CD4-positive, alpha-beta memory T cell (primary cell): ENCODE data around the gene IGIP. TPM values are rescaled to one million over a fixed set of nuclear protein-coding genes. Genes with fewer than 3 reads are reported as not detected.

ENCODE experiments used
- CTCF ChIA-PET: fragments of 350-600 bp; sonication (Branson Sonifier 250); formaldehyde crosslinking; loops from one replicate; lab custom pipeline; 2021; ENCODE audit warnings: inconsistent platforms; ENCODE audit not compliant: partially characterized antibody; lab: Charles Lee
- POLR2A ChIA-PET: fragments of 350-600 bp; sonication (Branson Sonifier 250); formaldehyde crosslinking; loops from one replicate; lab custom pipeline; 2021; ENCODE audit not compliant: partially characterized antibody; lab: Charles Lee
- DNase-seq, 5 donors: peaks; one replicate each; pipeline versions ENCODE4 v3.0.0 to v3.0.0-alpha.2; 2020 to 2022; ENCODE audit warnings: mixed read lengths in 1 of 5
- H3K27ac ChIP-seq: one replicate; pipeline ENCODE4 v1.7.0; 2013; ENCODE audit warnings: low read depth, low read length
- H3K27me3 ChIP-seq: 2 replicates; pipeline ENCODE4 v1.7.0; 2013; ENCODE audit warnings: mild to moderate bottlenecking, low read length, moderate library complexity; ENCODE audit not compliant: insufficient read depth
- H3K36me3 ChIP-seq: 2 replicates; pipeline ENCODE4 v1.7.0; 2013; ENCODE audit warnings: mild to moderate bottlenecking, low read length, moderate library complexity; ENCODE audit not compliant: insufficient read depth
- H3K4me1 ChIP-seq: 2 replicates; pipeline ENCODE4 v1.7.0; 2013; ENCODE audit warnings: mild to moderate bottlenecking, low read length, moderate library complexity; ENCODE audit not compliant: insufficient read depth
- H3K4me3 ChIP-seq, 2 donors: one replicate each; pipeline ENCODE4 v1.7.0; 2013; ENCODE audit warnings: low read length in 2 of 2, mild to moderate bottlenecking in 1 of 2
- H3K9me3 ChIP-seq, 2 donors: one replicate each; pipeline ENCODE4 v1.7.0; 2013; ENCODE audit warnings: low read length in 2 of 2, control low read depth in 1 of 2; ENCODE audit not compliant: control insufficient read depth in 1 of 2
- H3K27ac Mint-ChIP-seq, 7 donors: one replicate each; pipeline ENCODE4 v1.8.0; 2020 to 2021; ENCODE audit warnings: mixed read lengths in 7 of 7, mild to moderate bottlenecking in 6 of 7, inconsistent platforms in 3 of 7, moderate library complexity in 3 of 7
- H3K27me3 Mint-ChIP-seq, 2 donors: one replicate each; pipeline ENCODE4 v1.8.0; 2020 to 2021; ENCODE audit warnings: mixed read lengths in 2 of 2
- H3K36me3 Mint-ChIP-seq, 2 donors: one replicate each; pipeline ENCODE4 v1.8.0; 2020 to 2021; ENCODE audit warnings: mixed read lengths in 2 of 2, inconsistent platforms in 1 of 2, mild to moderate bottlenecking in 1 of 2
- H3K4me1 Mint-ChIP-seq, 4 donors: one replicate each; pipeline ENCODE4 v1.8.0; 2020 to 2021; ENCODE audit warnings: mixed read lengths in 4 of 4, mild to moderate bottlenecking in 1 of 4
- H3K4me3 Mint-ChIP-seq, 8 donors: one replicate each; pipeline ENCODE4 v1.8.0; 2020 to 2021; ENCODE audit warnings: mixed read lengths in 8 of 8, mild to moderate bottlenecking in 7 of 8, moderate library complexity in 6 of 8, inconsistent platforms in 3 of 8
- H3K9me3 Mint-ChIP-seq, 8 donors: one replicate each; pipeline ENCODE4 v1.8.0; 2020 to 2021; ENCODE audit warnings: mixed read lengths in 8 of 8, mild to moderate bottlenecking in 5 of 8, inconsistent platforms in 3 of 8, moderate library complexity in 1 of 8
- intact Hi-C: fragments of 100-400 bp; cut with micrococcal nuclease; formaldehyde crosslinking; loops from one replicate; pipeline ENCODE4 v1.15.1; 2023
- polyA plus RNA-seq, 2 donors: library from polyadenylated mRNA; unstranded; fragments of 300-500 nt; fragmentation: Illumina TruSeq; gene quantifications; one replicate each; pipeline ENCODE4 v1.2.3, GENCODE V29; 2021
- total RNA-seq, 2 experiments: library from RNA; stranded (reverse); gene quantifications; one replicate each; pipeline ENCODE4 v1.2.3, GENCODE V29; 2021

Gene IGIP
- total and polyA plus RNA-seq, 4 experiments from 2014 or later = 0.27 to 14.9 (median 7.2) TPM

GRCh38 chr5:140113699-140114263, 12.0 kb upstream of the IGIP start, which contains the start of gene PURA:
TSS of gene PURA (plus strand) at chr5:140114109. CDS start at chr5:140114182, 73 bp downstream.
- peak within 1 kb of the TSS; percentile 76 to 88 for H3K4me3 ChIP-seq
- no peaks in the 10 kb centered on the region for H3K27me3 Mint-ChIP-seq
- POLR2A ChIA-PET = interaction anchor here (0.6 to 4.0 kb wide), 11 partner anchors 7 to 1570 kb away, joined by 3 to 33 read pairs (median 4); partner anchors contain the start of genes ANKHD1, IK and NDUFA2
- intact Hi-C loops = loop anchor here (1.0 to 10.0 kb wide), 7 partner anchors 31 to 1779 kb away; partner anchors contain the start of genes ANKHD1, APBB3, CDC25C and CYSTM1
- CTCF ChIA-PET = interaction anchor here (1.7 to 12.7 kb wide), 3 partner anchors 8 to 30 kb away, joined by 6 to 148 read pairs (median 8); no protein-coding TSS in a partner anchor
- no peaks in the 10 kb centered on the region for H3K27me3 ChIP-seq
- H3K4me1 Mint-ChIP-seq = peaks cover 43 to 81% (median 67%) of the 10 kb centered on the region in 4 donors
- H3K4me3 Mint-ChIP-seq = peak within 1 kb of the TSS; percentile 94 to 100 (median 96)
- H3K27ac Mint-ChIP-seq = peak within 1 kb of the TSS; percentile 93 to 98 (median 97)
- peak; percentile 97 to 98 (median 98) for DNase-seq
- peaks cover 0 to 6% of the 10 kb centered on the region in 2 donors for H3K36me3 Mint-ChIP-seq
- H3K36me3 ChIP-seq = no peaks in the 10 kb centered on the region
- H3K9me3 ChIP-seq = no peaks in the 10 kb centered on the region
- H3K9me3 Mint-ChIP-seq = no peaks in the 10 kb centered on the region
- H3K27ac ChIP-seq = peak within 1 kb of the TSS; percentile 80
- peaks cover 79% of the 10 kb centered on the region for H3K4me1 ChIP-seq

GRCh38 chr5:140114341-140115185, 11.2 kb upstream of the IGIP start:
- no peaks in the 10 kb centered on the region for H3K27me3 ChIP-seq
- ChIA-PET POLR2A (interaction anchor here (0.5 to 4.0 kb wide), 13 partner anchors 8 to 1571 kb away, joined by 3 to 33 read pairs (median 4); partner anchors contain the start of genes IK, MATR3, NDUFA2 and PFDN1), CTCF (interaction anchor here (1.1 to 12.7 kb wide), 7 partner anchors 9 to 41 kb away, joined by 4 to 148 read pairs (median 6); no protein-coding TSS in a partner anchor)
- Mint-ChIP-seq H3K4me1 (peaks cover 40 to 73% (median 61%) of the 10 kb centered on the region in 4 donors), H3K4me3 (peak overlapping the region; percentile 94 to 100 (median 96)), H3K9me3 (no peaks in the 10 kb centered on the region), H3K36me3 (peaks cover 0 to 6% of the 10 kb centered on the region in 2 donors), H3K27ac (peak overlapping the region; percentile 85 to 98 (median 94)), H3K27me3 (no peaks in the 10 kb centered on the region)
- H3K36me3 ChIP-seq = no peaks in the 10 kb centered on the region
- intact Hi-C loops = loop anchor here (1.0 to 10.0 kb wide), 8 partner anchors 7 to 1780 kb away; partner anchors contain the start of genes ANKHD1, APBB3, CDC25C and CYSTM1
- H3K9me3 ChIP-seq = no peaks in the 10 kb centered on the region
- DNase-seq = peak; percentile 39 to 56 (median 44)
- peak overlapping the region; percentile 70 for H3K27ac ChIP-seq
- H3K4me1 ChIP-seq = peaks cover 71% of the 10 kb centered on the region
- H3K4me3 ChIP-seq = peak overlapping the region; percentile 76 to 88

DNA sequence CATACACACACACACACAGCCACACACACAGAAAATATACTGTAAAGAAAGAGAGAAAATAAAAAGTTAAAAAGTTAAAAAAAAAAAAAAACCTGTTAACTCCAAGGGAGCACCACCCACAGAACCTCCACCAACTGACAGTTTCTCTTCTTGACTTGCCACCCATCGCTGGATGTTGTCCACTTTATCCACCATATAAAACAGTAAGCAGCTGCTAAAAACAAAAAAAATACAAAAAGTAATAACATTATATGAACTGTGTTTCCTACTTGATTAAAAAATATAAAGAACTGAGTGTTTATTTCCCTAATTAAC, 10.6 kb upstream of the IGIP start:
- Mint-ChIP-seq H3K27ac (peak overlapping the region; percentile 85 to 98 (median 94)), H3K9me3 (no peaks in the 10 kb centered on the region), H3K4me1 (peaks cover 38 to 72% (median 62%) of the 10 kb centered on the region in 4 donors), H3K27me3 (no peaks in the 10 kb centered on the region), H3K4me3 (peak overlapping the region; percentile 94 to 100 (median 96)), H3K36me3 (peaks cover 0 to 6% of the 10 kb centered on the region in 2 donors)
- H3K27ac ChIP-seq = peak overlapping the region; percentile 70
- no peaks in the 10 kb centered on the region for H3K27me3 ChIP-seq
- POLR2A ChIA-PET = interaction anchor here (0.6 to 4.0 kb wide), 10 partner anchors 8 to 1325 kb away, joined by 3 to 33 read pairs (median 6); partner anchors contain the start of genes MATR3 and PFDN1
- H3K36me3 ChIP-seq = no peaks in the 10 kb centered on the region
- H3K4me1 ChIP-seq = peaks cover 65% of the 10 kb centered on the region
- CTCF ChIA-PET = interaction anchor here (0.6 to 12.7 kb wide), 8 partner anchors 10 to 797 kb away, joined by 3 to 148 read pairs (median 4); no protein-coding TSS in a partner anchor
- no peaks in the 10 kb centered on the region for H3K9me3 ChIP-seq
- H3K4me3 ChIP-seq = peak overlapping the region in 1 of 2 donors; percentile 76
- intact Hi-C loops = loop anchor here (1.0 to 10.0 kb wide), 4 partner anchors 8 to 1780 kb away; partner anchors contain the start of genes CDC25C, FAM53C, PAIP2 and SIL1
- no peak for DNase-seq

DNA sequence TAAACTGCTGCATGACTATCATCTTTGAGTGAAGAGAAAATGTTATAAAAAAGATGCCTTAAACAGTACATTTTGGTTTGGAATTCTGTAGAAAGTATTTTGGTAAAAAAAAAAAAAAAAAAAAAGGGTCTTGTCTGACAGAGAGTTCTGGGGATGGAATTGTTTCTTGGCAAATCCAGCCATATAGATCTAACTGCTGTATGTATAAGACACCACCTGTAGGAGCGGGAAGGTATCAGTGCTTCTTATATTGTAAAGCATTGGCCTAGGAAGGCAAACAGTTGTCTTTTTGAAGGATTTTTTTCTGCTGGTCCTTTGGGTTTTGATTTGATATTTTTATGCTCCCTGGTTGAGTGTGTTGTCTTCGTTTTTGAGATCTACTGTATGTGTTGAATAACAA, 9.0 kb upstream of the IGIP start:
- Mint-ChIP-seq H3K4me1 (peaks cover 41 to 71% (median 63%) of the 10 kb centered on the region in 4 donors), H3K4me3 (peak overlapping the region in 6 of 8 donors; percentile 2 to 48 (median 24)), H3K27ac (peak overlapping the region in 3 of 7 donors; percentile 12 to 97 (median 49)), H3K36me3 (peaks cover 0 to 6% of the 10 kb centered on the region in 2 donors), H3K9me3 (no peaks in the 10 kb centered on the region), H3K27me3 (no peaks in the 10 kb centered on the region)
- ChIA-PET POLR2A (interaction anchor here (0.5 to 4.0 kb wide), 2 partner anchors 10 to 807 kb away, joined by 3 to 33 read pairs; no protein-coding TSS in a partner anchor), CTCF (interaction anchor here (1.3 to 12.7 kb wide), 4 partner anchors 8 to 43 kb away, joined by 3 to 148 read pairs (median 6); no protein-coding TSS in a partner anchor)
- H3K9me3 ChIP-seq = no peaks in the 10 kb centered on the region
- H3K4me1 ChIP-seq = peaks cover 55% of the 10 kb centered on the region
- no peak overlapping the region for H3K27ac ChIP-seq
- intact Hi-C loops = loop anchor here (2.0 to 10.0 kb wide), 3 partner anchors 44 to 1782 kb away; partner anchors contain the start of genes CDC25C, FAM53C and SIL1
- no peak overlapping the region for H3K4me3 ChIP-seq
- H3K27me3 ChIP-seq = no peaks in the 10 kb centered on the region
- H3K36me3 ChIP-seq = no peaks in the 10 kb centered on the region
- no peak for DNase-seq

GRCh38 chr5:140117523-140117922, 8.2 kb upstream of the IGIP start:
- H3K9me3 Mint-ChIP-seq = no peaks in the 10 kb centered on the region
- H3K4me1 ChIP-seq = peaks cover 51% of the 10 kb centered on the region
- peak overlapping the region in 2 of 7 donors; percentile 24 for H3K27ac Mint-ChIP-seq
- no peaks in the 10 kb centered on the region for H3K9me3 ChIP-seq
- no peaks in the 10 kb centered on the region for H3K27me3 Mint-ChIP-seq
- intact Hi-C loops = loop anchor here (2.0 to 10.0 kb wide), 3 partner anchors 45 to 1783 kb away; partner anchors contain the start of genes CDC25C, FAM53C and SIL1
- CTCF ChIA-PET = interaction anchor here (1.3 to 12.7 kb wide), 4 partner anchors 9 to 45 kb away, joined by 3 to 148 read pairs (median 4); no protein-coding TSS in a partner anchor
- peaks cover 42 to 71% (median 62%) of the 10 kb centered on the region in 4 donors for H3K4me1 Mint-ChIP-seq
- peaks cover 0 to 6% of the 10 kb centered on the region in 2 donors for H3K36me3 Mint-ChIP-seq
- peak overlapping the region in 4 of 8 donors; percentile 3 to 27 (median 22) for H3K4me3 Mint-ChIP-seq
- no peaks in the 10 kb centered on the region for H3K27me3 ChIP-seq
- POLR2A ChIA-PET = interaction anchor here (4.0 kb wide), 1 partner anchor 11 kb away, joined by 33 read pairs; no protein-coding TSS in a partner anchor
- H3K4me3 ChIP-seq = no peak overlapping the region
- no peaks in the 10 kb centered on the region for H3K36me3 ChIP-seq
- H3K27ac ChIP-seq = no peak overlapping the region
- DNase-seq = no peak

DNA sequence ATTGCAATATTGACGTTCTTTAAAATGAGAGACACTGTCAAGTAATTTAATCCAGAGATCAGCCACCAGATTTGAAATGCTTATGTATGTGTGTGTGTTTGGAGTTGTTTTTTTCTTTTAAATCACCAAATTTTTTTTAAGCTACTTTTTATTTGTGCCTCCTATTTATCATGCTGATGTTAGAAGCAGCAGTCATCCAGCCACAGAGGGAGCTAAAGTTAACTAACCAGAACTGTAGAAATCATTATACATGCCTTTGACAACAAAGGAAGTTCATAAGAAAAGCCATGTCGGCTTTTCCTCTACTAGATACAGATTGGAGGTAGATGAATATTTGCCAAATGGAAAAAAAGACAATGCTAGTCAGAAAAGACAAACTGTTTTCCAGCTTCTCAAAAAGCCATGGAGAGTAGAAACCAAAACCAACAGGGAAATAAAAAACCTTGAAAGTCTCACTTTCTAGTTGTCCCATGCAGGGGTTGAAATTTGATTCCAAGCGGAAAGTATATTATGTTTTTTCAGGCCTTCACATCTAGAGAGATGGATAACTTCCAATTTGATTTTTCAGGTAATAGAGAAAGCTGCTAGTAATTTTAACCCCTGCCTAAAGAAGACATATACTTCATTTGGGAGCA, 7.3 kb upstream of the IGIP start:
- CTCF ChIA-PET = interaction anchor here (0.8 to 12.7 kb wide), 6 partner anchors 11 to 1766 kb away, joined by 3 to 148 read pairs (median 4); no protein-coding TSS in a partner anchor
- Mint-ChIP-seq H3K27ac (peak overlapping the region in 1 of 7 donors; percentile 5), H3K9me3 (no peaks in the 10 kb centered on the region), H3K4me1 (peaks cover 45 to 69% (median 59%) of the 10 kb centered on the region in 4 donors), H3K4me3 (peak overlapping the region in 6 of 8 donors; percentile 6 to 73 (median 32)), H3K27me3 (no peaks in the 10 kb centered on the region), H3K36me3 (peaks cover 0 to 6% of the 10 kb centered on the region in 2 donors)
- H3K27me3 ChIP-seq = no peaks in the 10 kb centered on the region
- H3K4me1 ChIP-seq = peaks cover 52% of the 10 kb centered on the region
- H3K4me3 ChIP-seq = no peak overlapping the region
- no peak for DNase-seq
- intact Hi-C loops = loop anchor here (1.0 to 10.0 kb wide), 3 partner anchors 39 to 1784 kb away; partner anchors contain the start of genes CDC25C, FAM53C and SIL1
- no peaks in the 10 kb centered on the region for H3K9me3 ChIP-seq
- no peaks in the 10 kb centered on the region for H3K36me3 ChIP-seq
- H3K27ac ChIP-seq = no peak overlapping the region
- POLR2A ChIA-PET = interaction anchor here (0.9 to 1.4 kb wide), 2 partner anchors 11 to 56 kb away, joined by 3 to 8 read pairs; partner anchors contain the start of gene CYSTM1
